Psoas muscle (tissue), 8 donors: ENCODE results near the gene ZNF417. TPM values are rescaled to one million over a fixed set of nuclear protein-coding genes. Genes with fewer than 3 reads are reported as not detected.

ENCODE experiments used
- ATAC-seq, 4 donors: fragments of 200-7000 bp; cut with Tn5 transposase; one replicate each; pipeline ENCODE4 v1.9.1; 2020; ENCODE audit warnings: moderate library complexity in 3 of 4, mild to moderate bottlenecking in 2 of 4
- DNase-seq, 2 donors: peaks; one replicate each; pipeline ENCODE4 v3.0.0-alpha.2; 2020
- H3K27ac ChIP-seq: fragments of 200-600 bp; one replicate; pipeline ENCODE4 v1.8.0; 2022
- H3K27me3 ChIP-seq, 3 donors: fragments of 200-600 bp in 1 of 3; one replicate each; pipeline versions ENCODE4 v1.6.1 to v1.8.0; 2013 to 2022; ENCODE audit warnings: low read length in 2 of 3, mild to moderate bottlenecking in 2 of 3, moderate library complexity in 1 of 3; ENCODE audit not compliant: insufficient read depth in 3 of 3
- H3K36me3 ChIP-seq, 2 donors: fragments of 200-600 bp in 1 of 2; one replicate each; pipeline versions ENCODE4 v1.6.1 to v1.8.0; 2013 to 2022; ENCODE audit warnings: low read depth in 1 of 2, mild to moderate bottlenecking in 1 of 2, moderate library complexity in 1 of 2; ENCODE audit not compliant: insufficient read depth in 1 of 2
- H3K4me1 ChIP-seq: fragments of 200-600 bp; one replicate; pipeline ENCODE4 v1.8.0; 2022
- H3K4me3 ChIP-seq: fragments of 200-600 bp; one replicate; pipeline ENCODE4 v1.8.0; 2022; ENCODE audit warnings: mild to moderate bottlenecking
- H3K9me3 ChIP-seq: fragments of 200-600 bp; one replicate; pipeline ENCODE4 v1.8.0; 2022
- WGBS, 3 donors: extraction: QIAGEN DNeasy Blood & Tissue Kit; methylation state at CpG; one replicate each; pipeline versions ENCODE4 v1.1.6 to v1.1.7; 2013; 5-methylcytosine and 5-hydroxymethylcytosine counted together
- intact Hi-C, 2 donors: fragments of 100-400 bp; cut with DNase I; formaldehyde crosslinking; loops; one replicate each; pipeline versions ENCODE4 v1.11.0 to v1.14.2; 2022
- polyA plus RNA-seq, 3 donors: library from polyadenylated mRNA; stranded (reverse); fragments of 200-250 nt; gene quantifications; one replicate each; pipeline ENCODE4 v1.2.3, GENCODE V29; 2013
- total RNA-seq, 4 donors: library from RNA; stranded (reverse); fragmentation: NEBNext Ultra II Directional in 2 of 4; extraction: Animal tissue kit (Norgen Biotek cat#: 25700) in 2 of 4; gene quantifications; one replicate each; pipeline versions ENCODE4 v1.2.1 to v1.2.4, GENCODE V29; 2021 to 2023
- TF ChIP-seq, protein P1 (sequence below): fragments of 200-600 bp; IDR thresholded peaks from one replicate; pipeline ENCODE4 v1.8.0; 2022; ENCODE audit warnings: antibody characterized with exemption
- donor health status: healthy with polysubstance abuse.
- donor health status: DM: no; HTN: no; CAD: no; lungs with moderate emphysema.
- donor health status: Bipolar disorder and iron deficiency.
- donor health status: healthy.
- donor health status: DM: yes; HTN: yes; CAD: no.
- donor health status: DM: no; HTN: no; CAD: no.
- donor health status: DM: no; HTN: no; CAD: no.
- donor health status: DM: yes; HTN: yes; CAD: no.

Gene ZNF417
- total and polyA plus RNA-seq, 7 donors = 1.5 to 9.5 (median 5.2) TPM

DNA sequence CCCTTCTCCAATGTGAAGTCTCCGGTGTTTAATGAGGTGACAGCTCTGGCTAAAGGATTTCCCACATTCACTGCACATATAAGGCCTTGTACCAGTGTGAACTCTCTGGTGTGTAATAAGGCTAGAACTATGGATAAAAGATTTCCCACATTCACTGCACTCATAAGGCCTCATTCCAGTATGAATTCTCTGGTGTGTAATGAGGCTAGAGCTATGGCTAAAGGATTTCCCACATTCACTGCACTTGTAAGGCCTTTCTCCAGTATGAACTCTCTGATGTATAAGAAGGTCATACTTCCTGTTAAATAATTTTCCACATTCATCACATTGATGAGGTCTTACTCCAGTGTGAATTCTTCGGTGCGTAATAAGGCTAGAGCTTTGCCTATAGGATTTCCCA, 25.2 kb upstream of the ZNF417 start:
- peaks cover 90% of the 10 kb centered on the region for H3K9me3 ChIP-seq
- DNase-seq (no peak), ATAC-seq (no peak)
- TF ChIP-seq, protein P1, sequence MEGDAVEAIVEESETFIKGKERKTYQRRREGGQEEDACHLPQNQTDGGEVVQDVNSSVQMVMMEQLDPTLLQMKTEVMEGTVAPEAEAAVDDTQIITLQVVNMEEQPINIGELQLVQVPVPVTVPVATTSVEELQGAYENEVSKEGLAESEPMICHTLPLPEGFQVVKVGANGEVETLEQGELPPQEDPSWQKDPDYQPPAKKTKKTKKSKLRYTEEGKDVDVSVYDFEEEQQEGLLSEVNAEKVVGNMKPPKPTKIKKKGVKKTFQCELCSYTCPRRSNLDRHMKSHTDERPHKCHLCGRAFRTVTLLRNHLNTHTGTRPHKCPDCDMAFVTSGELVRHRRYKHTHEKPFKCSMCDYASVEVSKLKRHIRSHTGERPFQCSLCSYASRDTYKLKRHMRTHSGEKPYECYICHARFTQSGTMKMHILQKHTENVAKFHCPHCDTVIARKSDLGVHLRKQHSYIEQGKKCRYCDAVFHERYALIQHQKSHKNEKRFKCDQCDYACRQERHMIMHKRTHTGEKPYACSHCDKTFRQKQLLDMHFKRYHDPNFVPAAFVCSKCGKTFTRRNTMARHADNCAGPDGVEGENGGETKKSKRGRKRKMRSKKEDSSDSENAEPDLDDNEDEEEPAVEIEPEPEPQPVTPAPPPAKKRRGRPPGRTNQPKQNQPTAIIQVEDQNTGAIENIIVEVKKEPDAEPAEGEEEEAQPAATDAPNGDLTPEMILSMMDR = no peak
- intact Hi-C loops = no loop called here
- 94 to 98% (median 94%) methylated on average over 3 of the region's 3 CpGs for WGBS, 3 donors
- H3K27me3 ChIP-seq = no peaks in the 10 kb centered on the region
- H3K36me3 ChIP-seq = peaks cover 27 to 42% of the 10 kb centered on the region in 2 donors
- no peak overlapping the region for H3K4me3 ChIP-seq
- H3K27ac ChIP-seq = no peak overlapping the region
- H3K4me1 ChIP-seq = peaks cover 3% of the 10 kb centered on the region

DNA sequence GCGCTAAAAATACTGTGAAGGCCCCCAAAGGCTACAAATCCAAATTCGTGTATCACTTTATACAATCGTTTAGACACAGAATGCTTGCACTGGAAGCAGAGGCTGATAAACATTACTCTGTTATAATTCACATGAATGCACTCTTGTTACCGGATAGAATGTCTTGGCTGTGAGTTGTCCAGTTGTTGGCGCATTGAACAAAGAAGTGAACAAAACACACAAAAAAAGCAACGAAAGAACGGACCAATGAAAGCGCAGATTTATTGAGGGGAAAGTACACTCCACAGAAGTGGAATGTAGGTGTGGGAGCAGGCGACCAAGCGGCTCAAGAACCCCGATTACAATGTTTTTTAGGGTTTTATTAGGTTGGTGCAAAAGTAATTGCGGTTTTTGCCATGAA, 19.3 kb upstream of the ZNF417 start:
- no peak for DNase-seq
- Histone ChIP-seq H3K9me3 (peaks cover 79% of the 10 kb centered on the region), H3K27ac (no peak overlapping the region), H3K27me3 (no peaks in the 10 kb centered on the region), H3K4me1 (no peaks in the 10 kb centered on the region), H3K36me3 (peaks cover 7 to 17% of the 10 kb centered on the region in 2 donors), H3K4me3 (peak overlapping the region; percentile 81)
- 87 to 90% (median 89%) methylated on average over 12 of the region's 12 CpGs for WGBS, 3 donors
- intact Hi-C loops = no loop called here
- no peak for ATAC-seq
- TF ChIP-seq, protein P1 = no peak

DNA sequence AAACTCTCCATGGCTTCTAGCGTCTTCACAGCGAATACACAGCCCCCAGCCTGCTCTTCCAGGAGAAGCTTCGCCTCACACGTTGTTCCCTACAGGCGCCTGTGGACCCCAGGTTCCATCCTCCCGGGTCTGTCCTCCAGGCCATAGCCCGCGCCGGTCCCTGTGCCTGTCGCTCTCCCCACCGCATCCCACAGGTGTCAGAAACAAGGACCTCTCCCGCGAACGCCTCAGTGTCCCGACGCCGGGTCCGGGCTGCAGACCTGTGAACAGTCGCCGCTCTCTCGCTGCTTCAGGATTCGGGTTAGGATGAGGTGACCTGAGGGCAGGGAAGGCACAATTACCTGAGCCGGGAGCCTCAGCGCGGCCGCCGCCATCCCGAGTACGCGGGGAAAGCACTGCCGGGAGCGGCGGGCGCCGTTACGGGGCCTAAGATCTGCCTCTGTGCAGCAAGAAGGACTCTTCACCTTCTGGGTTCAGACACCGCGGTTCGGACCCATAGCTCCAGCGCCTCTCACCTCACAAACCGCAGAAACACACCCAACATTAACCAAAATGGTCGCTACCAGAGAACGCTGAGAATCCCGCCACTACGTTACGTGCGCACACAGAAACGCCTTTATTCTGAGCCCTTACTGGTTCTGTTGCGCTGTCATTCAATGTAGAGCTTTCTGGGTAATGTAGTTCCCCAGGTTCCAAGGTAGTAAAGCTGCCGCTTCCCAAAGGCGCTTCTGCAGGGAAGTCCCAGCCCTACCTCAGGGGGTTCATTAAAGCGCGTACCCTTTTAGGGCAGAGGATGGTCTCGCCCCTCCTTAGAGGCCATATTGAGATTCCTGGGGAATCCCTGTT, 18.7 kb upstream of the ZNF417 start, which contains the start of gene ZNF418:
Gene ZNF418 (minus strand): TSS at position 583 of the 846 bp plus-strand sequence. CDS start 1,580 bp downstream, outside the sequence.
- Histone ChIP-seq H3K4me1 (no peaks in the 10 kb centered on the region), H3K36me3 (peaks cover 6 to 15% of the 10 kb centered on the region in 2 donors), H3K9me3 (peaks cover 78% of the 10 kb centered on the region), H3K27me3 (no peaks in the 10 kb centered on the region), H3K27ac (peak within 1 kb of the TSS; percentile 58), H3K4me3 (peak within 1 kb of the TSS; percentile 81)
- peak; percentile 93 to 100 (median 98) for ATAC-seq
- WGBS, 3 donors = 3 to 4% (median 3%) methylated on average over 49 to 54 of the region's 54 CpGs
- TF ChIP-seq, protein P1 = no peak
- intact Hi-C loops = no loop called here
- DNase-seq = peak; percentile 39 to 65

DNA sequence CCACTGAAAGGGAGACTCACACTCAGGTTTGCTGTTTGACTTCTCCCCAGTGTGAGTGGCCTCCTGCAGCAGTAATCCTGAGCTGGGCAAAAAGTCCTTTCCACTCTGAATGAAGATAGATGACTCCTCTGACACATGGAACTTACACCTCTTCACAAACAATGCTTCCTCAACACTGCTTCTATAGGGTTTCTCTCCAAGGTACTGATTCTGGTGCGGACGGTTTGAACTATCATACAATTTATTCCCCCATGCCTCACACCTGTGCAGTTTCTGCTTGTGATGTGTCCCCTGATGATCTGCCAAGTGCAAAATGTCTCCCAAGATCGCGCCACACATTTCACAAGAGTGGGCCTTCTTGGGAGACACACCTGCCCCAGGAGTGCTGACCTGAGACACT, 11.2 kb upstream of the ZNF417 start:
- no peaks in the 10 kb centered on the region for H3K27me3 ChIP-seq
- WGBS, 3 donors = 95 to 99% (median 98%) methylated on average over 4 of the region's 4 CpGs
- ATAC-seq (no peak), DNase-seq (no peak)
- H3K36me3 ChIP-seq = peaks cover 30 to 55% of the 10 kb centered on the region in 2 donors
- TF ChIP-seq, protein P1 = no peak
- H3K9me3 ChIP-seq = peaks cover 73% of the 10 kb centered on the region
- H3K4me1 ChIP-seq = no peaks in the 10 kb centered on the region
- no peak overlapping the region for H3K27ac ChIP-seq
- intact Hi-C loops = no loop called here
- H3K4me3 ChIP-seq = no peak overlapping the region
